H1 (cell line): Measurements from ENCODE around the gene KCNJ9. TPM values are rescaled to one million over a fixed set of nuclear protein-coding genes. Genes with fewer than 3 reads are reported as not detected.

Experiments
- CTCF ChIA-PET: fragments of 300-600 bp; sonication (Branson Sonifier 250); formaldehyde crosslinking; loops from one replicate; lab custom pipeline; 2021; ENCODE audit not compliant: partially characterized antibody; lab: Charles Lee
- POLR2A ChIA-PET: fragments of 300-600 bp; sonication (Branson Sonifier 250); formaldehyde crosslinking; loops from one replicate; lab custom pipeline; 2021; ENCODE audit warnings: inconsistent platforms; ENCODE audit not compliant: partially characterized antibody; lab: Charles Lee
- DNase-seq, 2 experiments: peaks; one replicate each; pipeline versions ENCODE4 v3.0.0 to v3.0.0-alpha.2; 2010 to 2022; ENCODE audit warnings: low spot score in 2 of 2, low read depth in 1 of 2, mixed read lengths in 1 of 2
- FAIRE-seq: peaks from 2 replicates; lab custom pipeline; 2011; peaks lifted over from hg19 to GRCh38; lab: Jason Lieb, UNC
- H2AFZ ChIP-seq: 2 replicates; pipeline ENCODE4 v1.8.1; 2012; ENCODE audit warnings: low read length, inconsistent platforms
- H2AK5ac ChIP-seq: 2 replicates; pipeline ENCODE4 v1.6.1; 2013; ENCODE audit warnings: low read depth, low read length
- H2BK120ac ChIP-seq: replicated peaks from 2 replicates; pipeline ENCODE3; 2013; ENCODE audit warnings: low read depth, low read length, inconsistent platforms
- H2BK12ac ChIP-seq: 2 replicates; pipeline ENCODE4 v1.6.1; 2013; ENCODE audit warnings: low read depth, low read length
- H2BK15ac ChIP-seq: 2 replicates; pipeline ENCODE4 v1.6.1; 2013; ENCODE audit warnings: low read length
- H2BK20ac ChIP-seq: 2 replicates; pipeline ENCODE4 v1.6.1; 2013; ENCODE audit warnings: low read length
- H2BK5ac ChIP-seq: 2 replicates; pipeline ENCODE4 v1.6.1; 2013; ENCODE audit warnings: low read depth, low read length
- H3K14ac ChIP-seq: 2 replicates; pipeline ENCODE4 v1.6.1; 2013; ENCODE audit warnings: inconsistent platforms; ENCODE audit not compliant: insufficient read length
- H3K18ac ChIP-seq: 2 replicates; pipeline ENCODE4 v1.6.1; 2013; ENCODE audit warnings: low read length; ENCODE audit errors: extremely low read depth
- H3K23ac ChIP-seq: 2 replicates; pipeline ENCODE4 v1.6.1; 2013; ENCODE audit warnings: inconsistent platforms; ENCODE audit not compliant: insufficient read length
- H3K23me2 ChIP-seq: 2 replicates; pipeline ENCODE4 v1.6.1; 2013; ENCODE audit warnings: low read depth, low read length
- H3K27ac ChIP-seq: 2 replicates; pipeline ENCODE4 v1.6.1; 2011; ENCODE audit warnings: low read depth, low read length, inconsistent platforms
- H3K27me3 ChIP-seq, 4 experiments: replicated peaks in 1 of 4; 1 replicate in 1 of 4; 2 replicates in 3 of 4; pipeline versions ENCODE4 v1.6.1 to v1.8.1; 2011 to 2013; ENCODE audit warnings: low read length in 3 of 4, mild to moderate bottlenecking in 3 of 4, inconsistent platforms in 2 of 4, mixed read lengths in 2 of 4, moderate library complexity in 1 of 4; ENCODE audit not compliant: control insufficient read depth in 3 of 4, insufficient read depth in 3 of 4; ENCODE audit errors: extremely low read depth in 1 of 4
- H3K36me3 ChIP-seq, 4 experiments: 2 replicates each; pipeline versions ENCODE4 v1.6.1 to v1.8.1; 2011 to 2013; ENCODE audit warnings: mild to moderate bottlenecking in 4 of 4, low read length in 3 of 4, moderate library complexity in 2 of 4, control low read depth in 1 of 4, inconsistent platforms in 1 of 4; ENCODE audit not compliant: insufficient read depth in 4 of 4, control insufficient read depth in 2 of 4
- H3K4ac ChIP-seq: replicated peaks from 2 replicates; pipeline ENCODE3; 2013; ENCODE audit warnings: low read length, low read depth, mixed read lengths, inconsistent platforms; ENCODE audit not compliant: insufficient read length
- H3K4me1 ChIP-seq, 4 experiments: replicated peaks in 1 of 4; 1 replicate in 1 of 4; 2 replicates in 3 of 4; pipeline versions ENCODE4 v1.6.1 to v1.8.1; 2011 to 2013; ENCODE audit warnings: low read length in 3 of 4, inconsistent platforms in 2 of 4, mixed read lengths in 1 of 4; ENCODE audit not compliant: insufficient read depth in 4 of 4, control insufficient read depth in 3 of 4
- H3K4me2 ChIP-seq, 2 experiments: 2 replicates each; pipeline versions ENCODE4 v1.6.1 to v1.8.1; 2011 to 2013; ENCODE audit warnings: low read depth in 2 of 2, low read length in 2 of 2, control low read depth in 1 of 2, inconsistent platforms in 1 of 2, mild to moderate bottlenecking in 1 of 2; ENCODE audit not compliant: insufficient read depth in 1 of 2
- H3K4me3 ChIP-seq, 4 experiments: fragments of 200-600, 300-600 bp in 1 of 4; sonication (generic), shearing (Covaris generic), sonication (Bioruptor Twin) in 1 of 4; 2 replicates each; pipeline versions ENCODE4 v1.5.1 to v1.8.1; 2011 to 2016; ENCODE audit warnings: low read length in 4 of 4, low read depth in 3 of 4, control low read depth in 2 of 4, inconsistent platforms in 2 of 4, mild to moderate bottlenecking in 2 of 4, mixed read lengths in 1 of 4, moderate library complexity in 1 of 4; ENCODE audit not compliant: insufficient read depth in 2 of 4; ENCODE audit errors: extremely low read depth in 1 of 4
- H3K56ac ChIP-seq: replicated peaks from 2 replicates; pipeline ENCODE3; 2013; ENCODE audit warnings: low read depth, mild to moderate bottlenecking, mixed read lengths, low read length, inconsistent platforms; ENCODE audit not compliant: insufficient read length
- H3K79me1 ChIP-seq: 2 replicates; pipeline ENCODE4 v1.6.1; 2013; ENCODE audit warnings: low read depth, low read length, control low read depth
- H3K79me2 ChIP-seq, 2 experiments: 2 replicates each; pipeline versions ENCODE4 v1.6.1 to v1.8.1; 2012 to 2013; ENCODE audit warnings: low read length in 2 of 2, mild to moderate bottlenecking in 2 of 2, inconsistent platforms in 1 of 2; ENCODE audit not compliant: insufficient read depth in 2 of 2, control insufficient read depth in 1 of 2
- H3K9ac ChIP-seq, 4 experiments: replicated peaks in 1 of 4; 1 replicate in 1 of 4; 2 replicates in 3 of 4; pipeline versions ENCODE4 v1.6.1 to v1.8.1; 2011 to 2013; ENCODE audit warnings: low read depth in 3 of 4, low read length in 3 of 4, control low read depth in 2 of 4, mild to moderate bottlenecking in 2 of 4, moderate library complexity in 2 of 4, inconsistent platforms in 1 of 4; ENCODE audit errors: extremely low read depth in 1 of 4
- H3K9me3 ChIP-seq, 2 experiments: 2 replicates each; pipeline versions ENCODE4 v1.6.1 to v1.8.1; 2012 to 2013; ENCODE audit warnings: mild to moderate bottlenecking in 2 of 2, moderate library complexity in 2 of 2, control low read depth in 1 of 2, inconsistent platforms in 1 of 2, low read depth in 1 of 2, low read length in 1 of 2, mixed read lengths in 1 of 2; ENCODE audit not compliant: insufficient read depth in 2 of 2
- H4K20me1 ChIP-seq, 2 experiments: replicated peaks in 1 of 2; 2 replicates each; pipeline versions ENCODE3 to v1.8.1; 2011 to 2013; ENCODE audit warnings: inconsistent platforms in 2 of 2, low read length in 2 of 2, mild to moderate bottlenecking in 1 of 2; ENCODE audit not compliant: insufficient read depth in 2 of 2, control insufficient read depth in 1 of 2
- H4K5ac ChIP-seq: 2 replicates; pipeline ENCODE4 v1.6.1; 2013; ENCODE audit warnings: low read length, low read depth, mixed read lengths, inconsistent platforms; ENCODE audit not compliant: insufficient read length
- H4K8ac ChIP-seq: 2 replicates; pipeline ENCODE4 v1.8.0; 2013; ENCODE audit warnings: mild to moderate bottlenecking, moderate library complexity, low read length, inconsistent platforms; ENCODE audit not compliant: insufficient read depth; ENCODE audit errors: extremely low read depth
- H4K91ac ChIP-seq: replicated peaks from 2 replicates; pipeline ENCODE3; 2013; ENCODE audit warnings: low read length, mixed read lengths, inconsistent platforms; ENCODE audit not compliant: insufficient read length
- CBX8 ChIP-seq: fragments of 300-800, 300-1000 bp; sonication (generic); IDR thresholded peaks from 2 replicates; pipeline ENCODE4 v1.7.1; 2016; ENCODE audit warnings: low read depth, low read length, borderline replicate concordance
- GTF2F1 ChIP-seq: IDR thresholded peaks from 2 replicates; pipeline ENCODE4 v1.6.1; 2012; ENCODE audit warnings: low read depth, low read length, improper control_type of control experiment, borderline replicate concordance
- MAFK ChIP-seq: IDR thresholded peaks from 2 replicates; pipeline ENCODE4 v1.6.1; 2012; ENCODE audit warnings: low read depth, mild to moderate bottlenecking, improper control_type of control experiment, low read length
- NRF1 ChIP-seq: IDR thresholded peaks from 2 replicates; pipeline ENCODE4 v1.6.1; 2011; ENCODE audit warnings: mild to moderate bottlenecking, low read depth, low read length, improper control_type of control experiment
- WGBS, 2 experiments: shearing (Covaris generic) in 1 of 2; methylation state at CpG; one replicate each; pipeline versions ENCODE4 v1.1.6 to v1.1.7; 2013 to 2015; ENCODE audit warnings: low lambda C conversion rate in 2 of 2, mixed read lengths in 2 of 2, inconsistent platforms in 1 of 2, low coverage in 1 of 2, missing lambda C conversion rate in 1 of 2; ENCODE audit not compliant: insufficient replicate concordance in 2 of 2, insufficient coverage in 1 of 2, insufficient read length in 1 of 2; ENCODE audit errors: extremely low coverage in 1 of 2, missing lambda C conversion rate in 1 of 2; 5-methylcytosine and 5-hydroxymethylcytosine counted together
- polyA plus RNA-seq, 7 experiments: library from polyadenylated mRNA; depleted of rRNA in 3 of 7; stranded (reverse) in 5 of 7; unstranded in 2 of 7; fragments of >200 nt in 5 of 7; fragments of 200-250 nt in 2 of 7; gene quantifications; 1 replicate in 5 of 7; 2 replicates in 1 of 7; 4 replicates in 1 of 7; pipeline versions ENCODE4 v1.2.1 to v1.2.3, GENCODE V29; 2011 to 2013; ENCODE audit warnings: missing spikeins in 2 of 7, mixed read lengths in 2 of 7
- total RNA-seq: library from RNA; stranded (reverse); fragmentation: NEBNext Ultra II Directional; extraction: Animal tissue kit (Norgen Biotek cat#: 25700); gene quantifications from 2 replicates; pipeline ENCODE4 v1.2.1, GENCODE V29; 2021

The KCNJ9 gene
- total and polyA plus RNA-seq, 2 of the 8 experiments (the other 6 are each of a cell fraction or from before 2014, with no cell fraction given) = 0.02 to 0.13 TPM

GRCh38 chr1:160120797-160121196 is 39.5 kb downstream of the KCNJ9 start:
- Histone ChIP-seq H3K56ac (no peak overlapping the region), H4K20me1 (peaks cover 0 to 1% of the 10 kb centered on the region in 2 experiments), H2AFZ (no peak overlapping the region), H2BK15ac (no peak overlapping the region), H3K23me2 (peaks cover 6% of the 10 kb centered on the region; the same call in 1 of the 2 replicates), H4K5ac (no peak overlapping the region), H2BK5ac (no peak overlapping the region), H3K4ac (no peak overlapping the region), H3K36me3 (peaks cover 0 to 33% (median 21%) of the 10 kb centered on the region in 4 experiments; a peak in 5 of 8 replicates), H3K14ac (no peak overlapping the region), H3K18ac (no peak overlapping the region), H3K23ac (no peak overlapping the region), H3K4me1 (peaks cover 16 to 25% (median 20%) of the 10 kb centered on the region in 4 experiments), H2BK20ac (no peak overlapping the region), H3K79me1 (peaks cover 3% of the 10 kb centered on the region; the same call in 1 of the 2 replicates), H4K8ac (no peak overlapping the region), H2BK12ac (no peak overlapping the region), H2AK5ac (no peak overlapping the region), H3K4me2 (no peak overlapping the region), H3K27me3 (no peaks in the 10 kb centered on the region), H3K4me3 (no peak overlapping the region), H3K9me3 (no peaks in the 10 kb centered on the region), H4K91ac (no peak overlapping the region), H3K79me2 (peaks cover 0 to 8% of the 10 kb centered on the region in 2 experiments; a peak in 1 of 4 replicates), H2BK120ac (no peak overlapping the region), H3K9ac (no peak overlapping the region), H3K27ac (no peak overlapping the region)
- no peak for DNase-seq
- ChIA-PET POLR2A (interaction anchor here (0.8 to 1.8 kb wide), 3 partner anchors 11 to 103 kb away, joined by 3 to 4 read pairs (median 3); no protein-coding TSS in a partner anchor), CTCF (interaction anchor here (1.0 to 18.1 kb wide), 4 partner anchors 9 to 45 kb away, joined by 3 to 256 read pairs (median 72); partner anchors contain the start of gene ATP1A2)
- TF ChIP-seq NRF1 (no peak), MAFK (no peak), GTF2F1 (no peak), CBX8 (no peak)
- WGBS, 2 experiments = 94% methylated on average over 5 of the region's 5 CpGs; no CpG with 5 or more reads in 1 of the 2 experiments
- no peak for FAIRE-seq
